ENCODE measurements around the gene SLC25A36.
"Not testable (repeated sequence)": the region's sequence is repeated elsewhere in the genome, so short reads cannot be mapped to it uniquely, and the experiment has no call there.

The SLC25A36 gene

DNA sequence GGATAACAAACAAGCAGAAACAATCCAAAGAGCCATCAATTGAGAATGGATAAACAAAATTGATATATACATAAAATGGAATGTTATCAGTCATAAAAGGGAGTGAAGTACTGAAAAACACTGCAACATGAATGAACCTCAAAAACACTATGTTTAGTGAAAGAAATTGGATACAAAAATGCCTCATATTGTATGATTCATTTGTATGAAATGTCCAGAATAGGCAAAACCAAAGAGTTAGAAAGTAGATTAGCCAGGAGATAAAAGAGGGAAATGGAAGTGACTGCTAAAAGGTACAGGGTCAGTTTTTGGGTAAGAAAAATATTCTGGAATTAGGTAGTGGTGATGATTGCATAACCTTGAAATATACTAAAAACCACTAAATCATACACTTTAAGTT, 9.8 kb upstream of the SLC25A36 start:
- no peak for DNase-seq

DNA sequence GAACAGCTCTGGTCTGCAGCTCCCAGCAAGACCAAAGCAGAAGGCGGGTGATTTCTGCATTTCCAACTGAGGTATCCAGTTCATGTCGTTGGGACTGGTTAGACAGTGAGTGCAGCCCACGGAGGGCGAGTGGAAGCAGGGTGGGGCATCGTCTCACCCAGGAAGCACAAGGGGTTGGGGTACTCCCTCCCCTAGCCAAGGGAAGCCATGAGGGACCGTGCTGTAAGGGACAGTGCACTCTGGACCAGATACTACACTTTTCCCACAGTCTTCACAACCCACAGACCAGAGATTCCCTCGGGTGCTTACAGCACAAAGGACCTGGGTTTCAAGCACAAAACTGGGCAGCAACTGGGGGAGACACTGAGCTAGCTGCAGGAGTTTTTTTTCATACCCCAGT, 8.5 kb upstream of the SLC25A36 start:
- DNase-seq = no peak

DNA sequence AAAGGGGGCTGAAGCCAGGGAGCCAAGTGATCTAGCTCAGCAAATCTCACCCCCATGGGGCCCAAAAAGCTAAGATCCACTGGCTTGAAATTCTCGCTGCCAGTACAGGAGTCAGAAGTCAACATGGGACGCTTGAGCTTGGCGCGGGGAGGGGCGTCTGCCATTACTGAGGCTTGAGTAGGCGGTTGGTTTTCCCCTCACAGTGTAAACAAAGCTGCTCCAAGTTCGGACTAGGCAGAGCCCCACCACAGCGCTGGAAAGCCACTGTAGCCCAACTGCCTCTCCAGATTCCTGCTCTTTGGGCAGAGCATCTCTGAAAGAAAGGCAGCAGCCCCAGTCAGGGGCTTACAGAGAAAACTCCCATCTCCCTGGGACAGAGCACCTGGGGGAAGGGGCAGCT, 8.1 kb upstream of the SLC25A36 start:
- no peak for DNase-seq

DNA sequence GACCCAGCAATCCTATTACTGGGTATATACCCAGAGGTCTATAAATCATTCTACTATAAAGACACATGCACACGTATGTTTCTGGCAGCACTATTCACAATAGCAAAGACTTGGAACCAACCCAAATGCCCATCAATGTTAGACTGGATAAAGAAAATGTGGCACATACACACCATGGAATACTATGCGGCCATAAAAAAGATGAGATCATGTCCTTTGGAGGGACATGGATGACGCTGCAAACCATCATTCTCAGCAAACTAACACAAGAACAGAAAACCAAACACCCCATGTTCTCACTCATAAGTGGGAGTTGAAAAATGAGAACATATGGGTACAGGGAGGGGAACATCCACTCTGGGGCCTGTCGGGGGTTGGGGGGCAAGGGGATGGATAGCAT, 2.3 kb upstream of the SLC25A36 start:
- not testable (repeated sequence) for DNase-seq

DNA sequence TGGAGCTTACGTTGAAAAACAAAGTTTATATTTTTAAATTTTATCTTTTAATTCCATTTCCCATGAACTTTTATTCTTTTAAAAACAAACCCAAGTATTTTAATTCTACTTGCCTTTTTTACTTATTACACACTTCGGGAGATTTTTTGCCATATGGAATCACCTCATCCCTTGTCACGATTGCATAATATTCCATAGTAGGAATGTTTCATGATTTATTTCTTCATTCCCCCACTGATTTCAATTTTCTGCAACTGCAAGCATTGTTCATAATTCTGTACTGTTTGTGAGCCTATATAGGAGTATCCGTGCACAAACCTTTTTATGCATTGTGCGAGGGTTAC, 574 bp upstream of the SLC25A36 start:
- DNase-seq = no peak

DNA sequence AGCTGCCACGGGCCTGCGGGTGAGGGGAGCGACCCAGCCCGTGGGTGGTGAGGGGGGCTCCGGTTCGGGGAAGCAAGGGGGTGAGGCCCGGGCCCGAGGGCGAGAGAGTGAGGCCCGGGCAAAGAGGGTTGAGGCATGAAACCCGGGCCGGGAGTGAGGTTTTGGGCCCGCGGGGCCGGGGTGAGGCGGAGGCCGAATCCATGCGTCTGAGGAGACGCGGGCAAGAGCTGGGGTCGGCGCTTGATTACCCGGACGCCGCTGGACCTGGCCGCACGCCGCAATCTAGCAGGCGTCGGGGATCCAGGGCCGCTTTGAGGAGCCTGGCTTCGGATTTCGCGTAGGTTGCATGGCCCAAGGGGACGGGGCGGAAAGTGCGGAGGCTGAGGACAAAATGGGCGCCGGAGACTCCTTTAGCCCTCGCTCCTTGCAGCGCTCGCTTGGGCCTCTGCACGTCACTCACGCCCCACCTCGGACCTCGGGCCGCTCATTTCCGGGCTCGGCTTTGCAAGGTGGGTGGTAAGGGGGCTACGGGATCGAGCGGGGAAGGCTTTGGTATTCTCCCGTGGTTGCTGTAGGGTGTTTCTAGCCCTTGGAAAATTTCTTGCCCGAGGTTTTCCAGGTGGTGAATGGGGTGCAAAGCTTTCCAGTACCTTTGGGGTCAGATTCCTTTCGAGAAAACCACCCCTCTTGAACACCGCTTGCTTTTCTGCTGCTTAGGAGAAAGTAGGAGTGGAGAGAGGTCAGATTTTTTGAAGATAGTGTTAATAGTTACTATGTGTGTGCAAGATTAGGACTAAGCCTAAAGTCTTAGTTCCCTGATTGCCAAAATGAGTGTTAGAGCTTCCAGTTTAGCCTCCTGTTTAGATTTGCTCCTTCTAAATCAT, 827 bp downstream of the SLC25A36 start:
- DNase-seq = peak; percentile 44 to 61

DNA sequence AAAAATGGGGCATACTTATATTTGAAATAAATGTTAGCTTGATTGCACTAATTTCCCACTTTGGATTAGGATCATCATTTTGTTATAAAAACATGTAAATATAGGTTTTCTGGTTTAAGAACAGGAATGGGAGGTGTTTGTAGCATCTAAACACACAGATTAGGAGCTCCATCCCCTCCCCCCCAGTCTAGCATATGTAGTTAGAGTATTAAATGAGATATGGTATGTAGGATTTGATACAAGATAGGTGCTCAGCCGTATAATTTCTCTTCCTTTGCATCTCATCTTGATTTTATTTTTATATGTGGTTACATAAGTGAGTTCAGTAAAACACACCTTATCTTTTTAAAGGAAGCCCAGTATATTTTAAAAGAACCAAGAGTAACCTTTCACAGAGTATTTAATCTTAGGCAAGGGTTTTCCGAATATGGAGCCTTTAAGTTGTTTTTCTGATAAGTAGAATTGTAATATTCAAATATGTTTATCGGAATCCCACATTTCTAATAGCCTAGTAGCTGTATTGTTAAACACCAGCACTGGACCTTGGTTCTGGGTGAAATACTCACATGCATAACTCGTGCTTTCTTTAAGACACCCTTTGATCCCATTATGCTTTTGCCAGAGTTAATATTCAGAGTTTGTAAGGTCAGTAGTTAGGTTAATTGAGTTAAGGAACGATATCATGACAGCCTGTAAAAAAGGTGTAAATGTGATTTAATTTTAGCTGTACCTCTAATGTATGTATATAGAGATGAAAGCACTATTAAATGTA, 2.3 kb downstream of the SLC25A36 start:
- no peak for DNase-seq

DNA sequence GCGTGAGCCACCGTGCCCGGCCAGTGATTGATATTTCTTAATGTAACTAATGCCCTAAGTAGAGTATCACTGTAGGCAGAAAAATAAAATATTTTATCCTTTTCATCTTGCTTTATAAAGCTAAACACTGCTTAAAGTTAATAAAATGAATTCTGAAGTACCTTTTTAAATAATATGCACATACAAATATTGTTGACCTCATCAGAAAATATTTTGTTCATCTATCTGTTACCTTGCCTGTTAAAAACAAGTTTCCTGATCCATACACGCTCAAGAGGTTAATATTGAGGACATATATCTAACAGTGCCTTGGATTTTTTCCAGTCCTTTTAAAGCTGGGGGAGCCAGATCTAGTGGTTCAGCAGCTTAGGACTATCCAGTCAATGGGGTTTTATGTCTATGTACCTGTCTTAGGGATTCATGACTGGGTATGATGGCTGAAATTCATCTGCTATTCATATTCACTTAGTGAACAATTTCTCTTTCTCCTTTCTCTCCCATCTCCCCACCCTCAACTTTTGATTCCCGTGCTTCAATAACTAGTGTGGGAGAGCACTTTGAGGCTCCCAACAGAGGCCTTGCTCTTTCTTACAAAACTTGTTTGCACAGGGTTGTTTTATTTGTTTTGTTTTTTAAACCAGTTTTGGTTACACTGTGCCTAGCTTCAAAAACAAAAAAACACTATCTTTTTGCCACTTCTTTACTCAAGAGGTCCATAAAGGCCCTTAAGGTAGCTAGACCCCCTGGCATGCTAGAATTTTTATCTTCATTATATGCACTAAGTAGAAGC, 7.0 kb downstream of the SLC25A36 start:
- DNase-seq = no peak

DNA sequence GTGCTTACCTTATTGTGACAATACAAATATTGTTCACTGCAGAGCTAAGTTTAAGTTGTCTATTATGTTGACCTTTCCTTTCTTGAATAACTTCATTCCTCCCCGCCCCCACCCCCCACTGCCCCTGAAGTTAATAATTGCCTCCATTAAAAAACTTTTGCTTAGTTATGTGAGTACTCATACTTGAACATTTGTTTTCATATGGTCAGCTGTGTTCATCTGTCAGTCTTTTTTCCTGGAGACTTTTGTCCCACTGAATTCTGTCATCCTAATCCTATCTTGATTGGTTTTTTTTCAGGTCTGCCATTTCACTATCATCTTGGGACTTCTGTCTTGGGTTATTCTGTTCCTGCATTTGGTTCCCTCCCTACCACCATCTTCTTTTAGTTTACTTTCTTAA, 8.5 kb downstream of the SLC25A36 start:
- DNase-seq = no peak

DNA sequence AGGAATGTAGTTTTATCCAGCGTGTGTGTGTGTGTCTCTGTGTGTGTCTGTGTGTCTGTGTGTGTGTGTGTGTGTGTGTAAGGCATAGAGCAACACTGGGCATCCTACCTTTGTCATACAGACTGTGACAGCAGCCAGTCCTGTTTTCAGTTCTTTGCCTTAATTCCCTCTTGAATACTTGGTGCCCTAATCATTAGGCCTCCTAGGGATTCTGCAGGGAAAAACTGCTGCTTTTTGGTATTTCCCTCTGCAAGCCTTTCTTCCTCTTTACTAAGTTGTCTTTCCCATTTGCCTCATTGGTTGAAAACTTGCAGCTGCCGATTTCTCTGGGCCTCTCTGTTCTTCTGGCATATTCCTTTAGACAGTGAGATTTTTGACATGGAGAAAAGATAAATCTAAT, 9.2 kb downstream of the SLC25A36 start:
- DNase-seq = no peak

DNA sequence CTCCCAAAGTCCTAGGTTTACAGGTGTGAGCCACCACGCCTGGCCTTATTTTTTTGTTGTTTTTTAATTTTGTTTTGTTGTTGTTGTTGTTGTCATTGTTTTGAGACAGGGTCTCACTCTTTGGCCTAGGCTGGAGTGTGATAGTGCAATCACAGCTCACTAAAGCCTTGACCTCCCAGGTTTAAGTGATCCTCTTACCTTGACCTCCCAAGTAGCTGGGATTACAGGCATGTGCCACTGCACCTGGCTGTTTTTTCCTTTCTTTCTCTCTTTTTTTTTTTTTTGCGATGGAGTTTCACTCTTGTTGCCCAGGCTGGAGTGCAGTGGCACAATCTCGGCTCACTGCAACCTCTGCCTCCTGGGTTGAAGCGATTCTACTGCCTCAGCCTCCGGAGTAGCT, 10.1 kb downstream of the SLC25A36 start:
- DNase-seq = not testable (repeated sequence)

DNA sequence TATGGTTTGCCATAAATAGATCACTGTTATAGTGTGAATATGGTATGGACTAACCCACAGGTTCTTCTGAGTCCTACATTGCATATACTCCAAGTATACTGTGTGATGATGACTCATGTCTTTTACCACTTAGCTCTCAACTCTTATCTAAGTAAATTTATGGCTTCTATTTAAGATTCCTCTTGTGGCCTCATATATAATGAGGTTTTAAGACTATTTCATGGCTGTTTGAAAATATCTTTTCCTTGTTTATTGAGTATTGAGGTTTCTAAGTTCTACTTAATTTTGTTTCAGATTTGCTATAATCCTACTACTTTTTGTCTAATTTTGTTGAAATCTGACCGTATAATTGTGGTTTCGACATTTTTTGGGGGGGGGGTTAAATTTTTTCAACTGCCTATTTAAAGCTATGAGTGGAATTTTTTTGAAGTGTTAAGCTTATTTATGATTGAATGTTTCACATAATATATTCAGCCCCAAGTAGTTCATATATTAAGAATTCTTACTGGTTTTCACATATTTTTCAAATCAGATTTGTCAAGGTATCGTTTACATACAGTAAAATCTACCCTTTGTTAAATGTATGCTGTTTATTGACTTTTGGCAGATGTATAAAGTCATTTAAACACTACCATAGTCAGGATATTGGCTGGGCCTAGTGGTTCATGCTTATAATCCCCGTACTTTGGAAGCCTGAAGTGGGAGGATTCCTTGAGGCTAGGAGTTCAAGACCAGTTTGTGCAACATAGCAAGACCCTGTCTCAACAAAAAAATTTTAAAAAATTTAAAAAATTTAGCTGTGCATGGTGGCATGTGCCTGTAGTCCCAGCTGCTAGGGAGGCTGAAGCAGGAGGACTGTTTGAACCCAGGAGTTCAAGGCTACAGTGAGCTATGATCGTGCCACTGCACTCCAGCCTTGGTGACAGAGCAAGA, 11.7 kb downstream of the SLC25A36 start:
- peak in 1 of 2 experiments; percentile 32 for DNase-seq

DNA sequence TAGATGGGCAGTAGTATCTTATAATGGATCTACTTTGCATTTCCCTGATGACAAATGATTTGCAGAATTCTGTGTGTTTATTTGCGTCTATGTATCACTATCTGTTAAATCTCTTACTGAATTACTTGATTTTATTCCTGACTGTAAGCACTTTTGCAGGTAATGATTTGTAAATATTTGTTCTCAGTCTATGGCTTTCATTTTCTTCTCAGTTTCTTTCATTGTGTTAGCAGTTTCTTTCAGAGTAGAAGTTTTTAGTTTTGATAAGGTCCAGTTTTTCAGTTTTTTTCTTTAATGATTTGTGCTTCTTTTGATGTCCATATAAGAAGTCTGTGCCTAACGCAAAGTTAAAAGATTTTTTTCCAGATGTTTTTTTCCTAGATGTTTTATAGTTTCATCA, 12.9 kb downstream of the SLC25A36 start:
- DNase-seq = no peak

DNA sequence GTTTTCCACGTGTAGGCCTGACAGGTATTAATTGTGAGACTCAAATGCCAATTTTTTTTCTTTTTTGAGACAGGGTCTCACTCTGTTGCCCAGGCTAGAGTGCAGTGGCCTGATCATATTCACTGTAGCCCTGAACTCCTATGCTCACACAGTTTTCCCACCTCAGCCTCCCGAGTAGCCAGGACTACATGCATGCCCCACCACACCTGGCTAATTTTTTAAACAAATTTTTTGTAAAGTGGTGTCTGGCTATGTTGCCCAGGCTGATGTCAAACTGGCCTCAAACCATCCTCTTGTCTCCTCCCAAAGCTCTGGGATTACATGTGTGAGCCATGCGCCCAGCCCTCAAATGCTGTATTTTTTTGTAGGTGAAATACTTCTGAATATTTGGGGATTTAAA, 14.0 kb downstream of the SLC25A36 start:
- DNase-seq = no peak

DNA sequence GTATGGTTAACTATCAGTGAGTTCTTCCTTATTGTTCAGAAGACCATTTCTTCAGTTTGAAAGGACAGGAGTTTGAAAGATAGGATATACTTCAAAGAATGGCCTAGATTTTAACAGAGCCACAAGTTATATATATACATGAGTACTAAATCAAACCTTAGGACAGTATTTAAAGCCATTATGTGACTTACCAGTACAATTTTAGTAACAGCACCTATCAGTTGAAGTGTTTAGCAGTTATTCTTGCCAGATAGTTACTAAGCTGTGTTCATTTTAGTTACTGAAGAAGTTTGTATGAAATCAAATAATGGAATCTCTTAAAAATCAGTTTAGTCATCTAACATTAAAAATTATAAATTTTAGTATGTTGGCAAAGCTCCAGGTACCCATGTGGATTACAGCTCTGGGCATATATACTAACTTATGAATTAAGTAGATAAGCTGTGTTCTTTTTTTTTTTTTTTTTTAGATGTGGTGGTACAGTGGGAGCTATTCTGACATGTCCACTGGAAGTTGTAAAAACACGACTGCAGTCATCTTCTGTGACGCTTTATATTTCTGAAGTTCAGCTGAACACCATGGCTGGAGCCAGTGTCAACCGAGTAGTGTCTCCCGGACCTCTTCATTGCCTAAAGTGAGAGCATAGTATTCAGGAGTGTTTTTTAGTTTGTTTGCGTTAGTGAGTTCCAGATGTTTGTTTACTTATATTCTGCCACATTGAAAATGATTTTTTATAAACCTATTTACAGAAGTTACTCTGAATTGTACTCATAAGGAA, 14.6 kb downstream of the SLC25A36 start:
- no peak for DNase-seq

DNA sequence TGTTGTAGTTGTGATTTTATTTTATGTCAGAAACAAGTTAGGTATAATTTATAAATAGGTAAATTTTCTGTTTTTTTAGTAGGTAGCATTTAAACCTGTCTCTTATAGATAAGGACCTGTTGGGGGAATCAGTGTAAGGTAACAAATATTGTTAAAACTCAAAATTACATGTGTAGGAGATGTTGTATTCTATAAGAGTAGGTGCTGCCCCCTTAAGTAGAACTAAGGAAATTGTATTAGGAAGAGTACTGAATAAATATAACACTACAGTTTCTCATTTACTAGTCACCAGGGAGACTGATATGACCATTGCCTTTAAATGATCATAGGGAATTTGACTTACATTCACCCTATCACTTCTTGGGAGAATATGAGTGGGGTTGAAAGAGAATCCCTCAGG, 31.2 kb downstream of the SLC25A36 start:
- peak in 1 of 2 experiments; percentile 53 for DNase-seq

DNA sequence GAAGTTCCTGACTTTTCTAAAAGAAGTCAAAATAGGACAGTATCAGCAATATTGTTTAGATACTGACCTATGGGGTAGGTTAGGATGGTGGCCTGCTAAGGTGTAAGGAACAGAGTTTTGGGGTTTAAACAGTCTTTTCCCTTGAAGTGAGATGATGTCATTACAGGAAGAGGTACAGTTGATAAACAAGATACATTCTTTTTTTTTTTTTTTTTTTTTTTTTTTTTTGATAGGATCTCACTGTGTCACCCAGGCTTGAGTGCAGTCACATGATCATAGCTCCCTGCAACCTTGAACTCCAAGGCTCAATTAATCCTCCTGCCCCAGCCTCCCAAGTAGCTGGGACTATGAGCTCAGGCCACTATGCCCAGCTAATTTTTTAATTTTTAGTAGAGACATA, 33.3 kb downstream of the SLC25A36 start:
- no peak for DNase-seq

DNA sequence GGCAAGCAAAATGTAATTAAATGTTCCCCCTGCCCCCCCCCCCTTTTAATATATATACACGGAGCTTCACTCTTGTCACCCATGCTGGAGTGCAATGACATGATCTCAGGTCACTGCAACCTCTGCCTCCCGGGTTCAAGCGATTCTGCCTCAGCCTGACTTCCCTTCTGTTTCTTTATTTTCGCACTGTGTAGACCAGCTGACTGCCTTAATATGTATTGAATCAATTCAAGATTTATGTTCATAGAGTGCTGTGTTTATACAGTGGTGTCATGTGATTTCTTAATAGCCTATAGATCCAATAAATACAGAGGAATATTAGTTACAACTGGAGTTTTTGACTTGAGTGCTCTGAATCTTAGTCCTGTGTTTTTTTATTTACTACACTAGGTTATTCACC, 39.0 kb downstream of the SLC25A36 start:
- DNase-seq = no peak

DNA sequence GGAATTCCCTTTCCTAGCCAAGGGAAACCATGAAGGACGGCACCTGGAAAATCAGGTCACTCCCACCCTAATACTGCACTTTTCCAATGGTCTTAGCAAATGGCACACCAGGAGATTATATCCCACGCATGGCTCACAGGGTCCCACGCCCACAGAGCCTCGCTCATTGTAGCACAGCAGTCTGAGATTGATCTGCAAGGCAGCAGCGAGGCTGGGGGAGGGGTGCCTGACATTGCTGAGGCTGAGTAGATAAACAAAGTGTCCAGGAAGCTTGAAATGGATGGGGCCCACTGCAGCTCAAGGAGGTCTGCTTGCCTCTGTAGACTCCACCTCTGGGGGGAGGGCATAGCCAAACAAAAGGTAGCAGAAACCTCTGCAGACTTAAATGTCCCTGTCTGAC, 46.2 kb downstream of the SLC25A36 start:
- not testable (repeated sequence) for DNase-seq

DNA sequence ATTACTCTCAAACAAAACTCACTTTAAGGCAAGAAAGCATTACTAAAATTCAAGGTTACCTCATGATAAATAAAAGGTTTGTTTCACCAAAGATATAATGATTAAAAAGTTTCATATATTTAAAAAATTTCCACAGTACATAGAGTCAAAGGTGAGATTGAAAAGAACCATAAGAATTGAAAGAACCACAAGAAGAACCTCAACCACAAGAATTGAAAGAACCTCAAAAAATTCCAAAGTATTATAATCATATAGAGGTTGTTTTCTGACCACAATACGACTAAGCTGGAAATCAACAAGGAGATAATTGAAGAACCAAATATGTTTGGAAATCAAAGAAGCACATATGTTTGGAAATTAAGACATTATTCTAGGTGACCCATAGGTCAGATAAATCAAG, 52.7 kb downstream of the SLC25A36 start:
- DNase-seq = no peak

DNA sequence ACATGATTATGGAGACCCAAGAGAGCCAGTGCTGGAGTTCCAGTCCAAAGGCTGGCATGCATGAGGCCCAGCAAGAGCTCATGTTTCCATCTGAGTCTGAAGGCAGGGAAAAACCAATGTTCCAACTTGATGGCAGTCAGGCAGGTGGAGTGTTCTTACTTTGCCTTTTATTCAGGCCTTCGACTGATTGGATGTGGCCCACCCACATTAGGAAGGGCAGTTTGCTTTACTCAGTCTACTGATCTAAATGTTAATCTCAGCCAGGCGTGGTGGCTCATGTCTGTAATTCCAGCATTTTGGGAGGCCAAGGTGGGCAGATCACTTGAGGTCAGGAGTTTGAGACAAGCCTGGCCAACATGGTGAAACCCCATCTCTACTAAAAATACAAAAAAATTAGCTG, 53.2 kb downstream of the SLC25A36 start:
- DNase-seq = not testable (repeated sequence)

DNA sequence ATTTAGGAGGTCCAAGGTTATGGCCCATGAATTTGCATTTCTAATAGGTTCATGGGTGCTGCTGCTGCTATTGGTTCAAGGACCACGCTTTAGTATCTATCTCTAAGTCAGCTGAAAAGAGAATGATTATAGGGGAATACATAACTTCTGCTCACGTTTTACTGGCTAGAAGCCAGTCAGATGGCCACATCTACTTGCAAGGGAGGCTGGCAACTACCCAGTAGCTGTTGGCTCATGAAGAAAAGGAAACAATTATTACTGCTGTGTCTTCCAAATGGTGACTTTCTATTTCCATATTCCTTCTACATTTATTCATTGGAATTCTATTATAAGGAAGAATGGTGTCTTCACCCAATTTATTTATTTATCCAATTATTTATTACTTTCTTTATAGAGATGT, 54.2 kb downstream of the SLC25A36 start:
- no peak for DNase-seq

Measured in SW 1271 (cell line).